Peyer's patch (tissue), 4 donors: ENCODE results near the gene EXOC3.

Experiments
- POLR2A ChIP-seq, 2 donors: fragments of 450-650 bp; IDR thresholded peaks; one replicate each; pipeline ENCODE4 v1.5.1; 2017; ENCODE audit warnings: antibody characterized with exemption in 2 of 2, mild to moderate bottlenecking in 2 of 2, moderate library complexity in 2 of 2
- TF ChIP-seq, protein P1 (sequence below), 6 experiments: fragments of 450-650 bp in 4 of 6; fragments of 200-600 bp in 2 of 6; sonication (generic) in 1 of 6; IDR thresholded peaks; one replicate each; pipeline ENCODE4 v1.5.1; 2017 to 2019; ENCODE audit warnings: antibody characterized with exemption in 6 of 6, mild to moderate bottlenecking in 3 of 6, moderate library complexity in 1 of 6

DNA sequence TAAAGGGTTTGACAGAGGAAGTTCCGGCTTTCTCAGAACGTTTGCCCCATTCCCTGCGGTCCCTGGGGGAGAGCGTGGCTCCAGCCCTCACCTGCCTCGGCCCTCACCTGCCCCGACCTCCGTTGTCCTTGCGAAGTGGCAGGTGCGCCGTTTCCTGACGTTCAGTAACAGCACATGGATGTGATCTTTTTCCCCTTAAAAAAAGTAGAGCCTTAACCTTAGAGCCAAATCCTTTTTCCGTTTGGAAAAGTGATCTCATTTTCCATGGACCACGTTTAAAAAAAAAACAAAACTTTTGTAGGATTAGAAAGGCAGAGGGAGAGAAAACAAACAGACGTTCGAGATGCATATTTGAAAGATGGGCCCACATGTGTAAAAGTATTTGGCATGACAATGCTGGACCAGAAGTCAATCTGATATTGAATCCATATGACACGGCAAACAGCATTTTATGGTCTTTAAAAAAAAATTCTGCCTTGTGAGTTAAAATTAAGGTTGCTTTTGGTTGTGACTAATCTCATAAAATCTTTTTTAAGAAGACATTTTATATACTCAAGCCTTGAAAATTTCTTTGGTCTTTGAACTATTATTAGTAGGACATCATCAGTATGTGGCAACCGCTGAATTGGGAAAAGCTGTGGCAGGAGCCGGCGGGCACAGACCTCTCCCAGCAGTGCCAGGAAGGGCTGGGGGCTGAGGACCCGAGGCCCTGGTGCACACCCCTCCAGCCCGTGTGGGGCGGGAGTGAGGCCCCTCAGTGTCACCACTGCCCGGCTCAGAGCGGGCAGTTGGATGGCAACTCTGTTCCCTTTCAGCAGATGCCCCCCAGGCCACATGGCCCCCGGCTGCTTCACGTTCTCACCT is 42.5 kb upstream of the EXOC3 start:
- TF ChIP-seq, protein P1, sequence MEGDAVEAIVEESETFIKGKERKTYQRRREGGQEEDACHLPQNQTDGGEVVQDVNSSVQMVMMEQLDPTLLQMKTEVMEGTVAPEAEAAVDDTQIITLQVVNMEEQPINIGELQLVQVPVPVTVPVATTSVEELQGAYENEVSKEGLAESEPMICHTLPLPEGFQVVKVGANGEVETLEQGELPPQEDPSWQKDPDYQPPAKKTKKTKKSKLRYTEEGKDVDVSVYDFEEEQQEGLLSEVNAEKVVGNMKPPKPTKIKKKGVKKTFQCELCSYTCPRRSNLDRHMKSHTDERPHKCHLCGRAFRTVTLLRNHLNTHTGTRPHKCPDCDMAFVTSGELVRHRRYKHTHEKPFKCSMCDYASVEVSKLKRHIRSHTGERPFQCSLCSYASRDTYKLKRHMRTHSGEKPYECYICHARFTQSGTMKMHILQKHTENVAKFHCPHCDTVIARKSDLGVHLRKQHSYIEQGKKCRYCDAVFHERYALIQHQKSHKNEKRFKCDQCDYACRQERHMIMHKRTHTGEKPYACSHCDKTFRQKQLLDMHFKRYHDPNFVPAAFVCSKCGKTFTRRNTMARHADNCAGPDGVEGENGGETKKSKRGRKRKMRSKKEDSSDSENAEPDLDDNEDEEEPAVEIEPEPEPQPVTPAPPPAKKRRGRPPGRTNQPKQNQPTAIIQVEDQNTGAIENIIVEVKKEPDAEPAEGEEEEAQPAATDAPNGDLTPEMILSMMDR (IDR thresholded peaks at IDR 0.05): no peak
- no peak for TF ChIP-seq POLR2A (IDR thresholded peaks at IDR 0.05)
